RWPE1 (cell line): Measurements from ENCODE around the gene TLR6.

Experiments used
- CTCF ChIA-PET: fragments of 350-600 bp; sonication (Branson Sonifier 250); formaldehyde crosslinking; extraction: SDS; loops from one replicate; lab custom pipeline; 2021; lab: Yijun Ruan, JAX
- POLR2A ChIA-PET: fragments of 400-600 bp; formaldehyde crosslinking; extraction: SDS; loops from one replicate; lab custom pipeline; 2020; ENCODE audit warnings: antibody characterized with exemption; ENCODE audit not compliant: low non-redundant PET; lab: Yijun Ruan, JAX
- DNase-seq: peaks from one replicate; pipeline ENCODE4 v3.0.0; 2012; ENCODE audit warnings: low spot score
- H3K27ac ChIP-seq: fragments of 450-650 bp; 2 replicates; pipeline ENCODE4 v1.5.1; 2017
- TF ChIP-seq, protein P1 (sequence below): fragments of 450-650 bp; conservative IDR thresholded peaks from 2 replicates; pipeline ENCODE4 v1.5.1; 2017; ENCODE audit warnings: low read depth, mild to moderate bottlenecking

The TLR6 gene

GRCh38 chr4:38859501-38859900 lies 2.9 kb upstream of the TLR6 start:
- ChIA-PET POLR2A (interaction anchor here (0.7 kb wide), 1 partner anchor 123 kb away, joined by 5 read pairs; no protein-coding TSS in a partner anchor), CTCF (no interaction called here)
- DNase-seq = no peak
- TF ChIP-seq, protein P1, sequence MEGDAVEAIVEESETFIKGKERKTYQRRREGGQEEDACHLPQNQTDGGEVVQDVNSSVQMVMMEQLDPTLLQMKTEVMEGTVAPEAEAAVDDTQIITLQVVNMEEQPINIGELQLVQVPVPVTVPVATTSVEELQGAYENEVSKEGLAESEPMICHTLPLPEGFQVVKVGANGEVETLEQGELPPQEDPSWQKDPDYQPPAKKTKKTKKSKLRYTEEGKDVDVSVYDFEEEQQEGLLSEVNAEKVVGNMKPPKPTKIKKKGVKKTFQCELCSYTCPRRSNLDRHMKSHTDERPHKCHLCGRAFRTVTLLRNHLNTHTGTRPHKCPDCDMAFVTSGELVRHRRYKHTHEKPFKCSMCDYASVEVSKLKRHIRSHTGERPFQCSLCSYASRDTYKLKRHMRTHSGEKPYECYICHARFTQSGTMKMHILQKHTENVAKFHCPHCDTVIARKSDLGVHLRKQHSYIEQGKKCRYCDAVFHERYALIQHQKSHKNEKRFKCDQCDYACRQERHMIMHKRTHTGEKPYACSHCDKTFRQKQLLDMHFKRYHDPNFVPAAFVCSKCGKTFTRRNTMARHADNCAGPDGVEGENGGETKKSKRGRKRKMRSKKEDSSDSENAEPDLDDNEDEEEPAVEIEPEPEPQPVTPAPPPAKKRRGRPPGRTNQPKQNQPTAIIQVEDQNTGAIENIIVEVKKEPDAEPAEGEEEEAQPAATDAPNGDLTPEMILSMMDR = no peak
- no peak overlapping the region for H3K27ac ChIP-seq

DNA sequence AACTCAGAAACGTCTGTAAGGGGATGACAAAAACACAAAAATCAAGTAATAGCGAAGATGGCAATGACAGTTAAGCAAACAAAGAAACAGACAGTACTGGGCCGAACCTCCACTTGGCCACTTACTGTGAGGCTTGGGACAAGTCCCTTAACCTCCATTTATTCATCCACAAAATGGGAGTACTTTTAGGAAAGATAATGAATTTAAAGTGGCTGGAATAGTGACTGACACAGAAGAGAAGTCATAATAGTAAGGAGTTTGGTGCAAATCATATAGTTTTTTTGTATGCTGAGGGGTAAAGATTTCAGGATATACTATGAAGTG lies 1.4 kb upstream of the TLR6 start:
- H3K27ac ChIP-seq = peak overlapping the region; percentile 87
- TF ChIP-seq, protein P1 = no peak
- ChIA-PET CTCF (interaction anchor here (0.6 kb wide), 1 partner anchor 267 kb away, joined by 5 read pairs; no protein-coding TSS in a partner anchor), POLR2A (no interaction called here)
- DNase-seq = no peak

DNA sequence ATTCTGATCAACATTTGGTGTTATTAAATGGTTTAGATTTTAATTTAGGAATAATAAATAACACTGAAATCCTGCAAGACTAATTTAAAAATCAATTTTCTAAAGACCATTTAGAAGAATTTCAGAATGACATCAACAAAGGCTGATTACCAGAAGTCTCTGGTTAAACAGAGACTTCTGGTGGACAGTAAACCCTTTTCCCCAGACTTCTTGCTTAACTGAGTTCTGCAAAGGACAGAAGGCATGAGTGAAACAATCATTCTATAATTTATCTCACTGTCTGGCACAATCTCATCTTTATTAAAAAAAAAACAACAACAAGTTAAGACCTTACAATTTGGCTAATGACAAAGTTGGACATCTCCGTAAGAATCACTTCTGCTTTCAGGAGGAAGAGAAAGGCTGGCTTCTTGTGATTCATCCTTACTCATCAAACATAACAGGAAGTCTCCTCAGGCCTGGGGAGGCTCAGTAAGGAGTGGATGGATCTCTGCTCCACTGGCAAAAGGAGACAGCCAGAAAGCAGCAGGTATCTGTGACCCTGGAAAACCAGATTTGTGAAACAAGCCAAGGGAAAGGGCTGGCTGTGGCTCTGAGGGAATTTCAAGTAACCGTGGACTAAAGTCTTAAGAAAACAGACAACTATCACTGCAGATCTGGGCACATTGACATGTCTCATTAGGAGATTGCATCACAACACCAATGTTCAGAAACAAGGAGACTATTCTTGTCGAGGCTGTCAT lies 908 bp upstream of the TLR6 start:
- TF ChIP-seq, protein P1 = no peak
- peak overlapping the region; percentile 87 for H3K27ac ChIP-seq
- ChIA-PET CTCF (interaction anchor here (0.7 to 0.8 kb wide), 2 partner anchors 18 to 1477 kb away, joined by 3 to 4 read pairs; no protein-coding TSS in a partner anchor), POLR2A (no interaction called here)
- DNase-seq = peak; percentile 80

DNA sequence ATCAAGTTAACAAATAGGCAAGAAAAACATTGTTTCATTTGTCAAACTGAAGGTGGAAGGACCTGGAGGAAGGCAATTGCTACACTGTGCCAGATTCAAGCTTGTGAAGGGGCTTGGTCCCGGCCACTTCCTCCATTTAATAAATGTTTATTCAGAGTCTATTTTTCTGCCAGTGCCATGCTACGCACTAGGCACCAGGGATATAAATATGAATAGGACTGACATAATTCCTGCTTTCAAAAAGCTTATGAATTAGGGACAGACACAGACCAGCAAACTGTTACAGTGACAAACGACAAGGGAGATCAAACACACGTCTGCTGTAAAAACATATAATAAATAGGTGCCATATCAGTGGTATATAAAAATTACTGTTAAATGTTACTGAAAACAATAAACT lies 571 bp downstream of the TLR6 start:
- H3K27ac ChIP-seq = no peak overlapping the region
- ChIA-PET CTCF (interaction anchor here (0.5 to 1.2 kb wide), 5 partner anchors 10 to 419 kb away, joined by 3 to 5 read pairs (median 3); no protein-coding TSS in a partner anchor), POLR2A (no interaction called here)
- no peak for DNase-seq
- TF ChIP-seq, protein P1 = no peak

GRCh38 chr4:38855466-38855865 lies 1.2 kb downstream of the TLR6 start:
- ChIA-PET CTCF (interaction anchor here (0.7 to 1.2 kb wide), 2 partner anchors 11 to 96 kb away, joined by 3 read pairs; no protein-coding TSS in a partner anchor), POLR2A (interaction anchor here (0.6 kb wide), 1 partner anchor 12 kb away, joined by 3 read pairs; no protein-coding TSS in a partner anchor)
- DNase-seq = no peak
- no peak overlapping the region for H3K27ac ChIP-seq
- TF ChIP-seq, protein P1 = no peak

DNA sequence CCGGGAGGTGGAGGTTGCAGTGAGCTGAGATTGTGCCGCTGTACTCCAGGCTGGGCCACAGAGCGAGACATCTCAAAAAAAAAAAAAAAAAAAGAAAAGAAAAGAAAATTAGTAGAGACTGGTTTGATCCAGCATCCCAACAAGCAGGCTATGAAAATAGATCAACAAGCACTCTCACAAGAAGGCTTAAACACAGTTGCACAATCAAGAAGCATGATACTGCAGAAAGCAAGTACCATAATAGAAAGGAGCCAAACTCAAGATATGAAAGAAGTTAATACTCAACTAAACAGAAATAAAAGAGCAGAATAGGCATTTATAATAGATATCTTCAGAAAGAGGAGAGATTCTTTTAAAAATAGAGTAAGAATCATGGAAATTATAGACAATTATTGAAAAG lies 10.6 kb downstream of the TLR6 start:
- ChIA-PET CTCF (no interaction called here), POLR2A (no interaction called here)
- H3K27ac ChIP-seq = no peak overlapping the region
- TF ChIP-seq, protein P1 = no peak
- no peak for DNase-seq
